Fibroblast of the aortic adventitia (primary cell): ENCODE measurements around the gene DNASE1L3. TPM values are rescaled to one million over a fixed set of nuclear protein-coding genes. Genes with fewer than 3 reads are reported as not detected.
A peak's percentile ranks its signal among the peaks of the same experiment; 100 is the strongest.

Experiments used
- DNase-seq: peaks from one replicate; pipeline ENCODE4 v3.0.0-alpha.2; 2010; ENCODE audit warnings: low read depth
- H3K4me3 ChIP-seq: 2 replicates; pipeline ENCODE4 v1.5.1; 2011; ENCODE audit warnings: low read depth, mild to moderate bottlenecking, control low read depth, low read length, moderate library complexity
- CTCF ChIP-seq: IDR thresholded peaks from 2 replicates; pipeline ENCODE4 v1.5.1; 2011; ENCODE audit warnings: mild to moderate bottlenecking, low read length, control low read depth, inconsistent platforms; ENCODE audit not compliant: insufficient read depth
- total RNA-seq: library from RNA; depleted of rRNA; stranded (reverse); fragments of >200 nt; gene quantifications from 2 replicates; pipeline ENCODE4 v1.2.3, GENCODE V29; 2012; ENCODE audit warnings: low replicate concordance

Gene DNASE1L3
- total RNA-seq, 1 donor = not detected

- DNase-seq = no peak
- no peak overlapping the region for H3K4me3 ChIP-seq
- no peak for TF ChIP-seq CTCF
These were observed 35.7 kb downstream of the DNASE1L3 start for GRCh38 chr3:58175187-58175436.

- H3K4me3 ChIP-seq = no peak overlapping the region
- peak; percentile 14 for TF ChIP-seq CTCF
- DNase-seq = no peak
These were observed 36.9 kb downstream of the DNASE1L3 start for GRCh38 chr3:58173669-58174398.

- DNase-seq = no peak
- no peak overlapping the region for H3K4me3 ChIP-seq
- no peak for TF ChIP-seq CTCF
These were observed 37.6 kb downstream of the DNASE1L3 start for GRCh38 chr3:58173029-58173668.

GRCh38 chr3:58171126-58171525, 39.6 kb downstream of the DNASE1L3 start:
- no peak overlapping the region for H3K4me3 ChIP-seq
- no peak for TF ChIP-seq CTCF
- DNase-seq = no peak

GRCh38 chr3:58170376-58170775, 40.4 kb downstream of the DNASE1L3 start:
- no peak overlapping the region for H3K4me3 ChIP-seq
- DNase-seq = no peak
- no peak for TF ChIP-seq CTCF

GRCh38 chr3:58169371-58169770, 41.4 kb downstream of the DNASE1L3 start:
- no peak for TF ChIP-seq CTCF
- H3K4me3 ChIP-seq = no peak overlapping the region
- no peak for DNase-seq

- no peak overlapping the region for H3K4me3 ChIP-seq
- no peak for DNase-seq
- no peak for TF ChIP-seq CTCF
These were observed 42.3 kb downstream of the DNASE1L3 start for GRCh38 chr3:58168498-58168897.
